OCI-LY7 (cell line): ENCODE results near the gene TM9SF2. TPM values are rescaled to one million over a fixed set of nuclear protein-coding genes. Genes with fewer than 3 reads are reported as not detected.

Experiments
- BruUV-seq: library from RNA; stranded (reverse); fragments of 400-500 nt; replicated peaks from 2 replicates; lab custom pipeline; 2021; lab: Mats Ljungman, UMichigan
- CTCF ChIA-PET: fragments of 300-600 bp; sonication (Branson Sonifier 250); formaldehyde crosslinking; loops from one replicate; lab custom pipeline; 2022; ENCODE audit warnings: antibody characterized with exemption; ENCODE audit not compliant: unreplicated experiment; lab: Charles Lee
- POLR2A ChIA-PET: fragments of 300-600 bp; sonication (Branson Sonifier 250); formaldehyde crosslinking; loops from one replicate; lab custom pipeline; 2022; ENCODE audit warnings: antibody characterized with exemption; lab: Charles Lee
- DNase-seq: peaks from one replicate; pipeline ENCODE4 v3.0.0-alpha.2; 2015; ENCODE audit warnings: low spot score
- H2AFZ ChIP-seq: fragments of 200-600 bp; sonication (generic), shearing (Covaris generic); 2 replicates; pipeline ENCODE4 v1.6.1; 2014; ENCODE audit warnings: mild to moderate bottlenecking, antibody characterized with exemption, low read length, moderate library complexity
- H3K27ac ChIP-seq: fragments of 200-600 bp; sonication (generic); 2 replicates; pipeline ENCODE4 v1.5.1; 2014; ENCODE audit warnings: mixed run types, low read depth, mild to moderate bottlenecking, moderate library complexity, low read length, inconsistent platforms; ENCODE audit not compliant: poor library complexity, severe bottlenecking
- H3K36me3 ChIP-seq: fragments of 200-600 bp; sonication (generic); 2 replicates; pipeline ENCODE4 v1.6.1; 2014; ENCODE audit warnings: mild to moderate bottlenecking, antibody characterized with exemption, low read length, moderate library complexity, mixed read lengths; ENCODE audit not compliant: insufficient read depth
- H3K4me1 ChIP-seq: fragments of 200-600 bp; sonication (generic); 2 replicates; pipeline ENCODE4 v1.5.1; 2014; ENCODE audit warnings: mild to moderate bottlenecking, low read length; ENCODE audit not compliant: insufficient read depth, poor library complexity, severe bottlenecking
- H3K4me2 ChIP-seq: fragments of 200-600 bp; sonication (generic); 2 replicates; pipeline ENCODE4 v1.6.1; 2014; ENCODE audit warnings: mild to moderate bottlenecking, low read length
- H3K4me3 ChIP-seq: fragments of 200-600 bp; sonication (generic); 2 replicates; pipeline ENCODE4 v1.5.1; 2014; ENCODE audit warnings: mild to moderate bottlenecking, low read depth, low read length; ENCODE audit not compliant: poor library complexity, severe bottlenecking
- H3K79me2 ChIP-seq: fragments of 200-600 bp; sonication (generic); 2 replicates; pipeline ENCODE4 v1.6.1; 2016; ENCODE audit warnings: low read depth, mild to moderate bottlenecking, low read length, moderate library complexity, mixed read lengths; ENCODE audit not compliant: insufficient read depth
- H3K9me2 ChIP-seq: fragments of 200-600 bp; sonication (generic); 2 replicates; pipeline ENCODE4 v1.6.1; 2016; ENCODE audit warnings: mild to moderate bottlenecking, low read length, mixed read lengths; ENCODE audit not compliant: insufficient read depth
- H3K9me3 ChIP-seq: fragments of 200-600 bp; sonication (generic); 2 replicates; pipeline ENCODE4 v1.6.1; 2014; ENCODE audit warnings: mild to moderate bottlenecking, mixed run types, low read length, mixed read lengths
- H4K20me1 ChIP-seq: fragments of 200-600 bp; sonication (generic); 2 replicates; pipeline ENCODE4 v1.6.1; 2014; ENCODE audit warnings: mild to moderate bottlenecking, antibody characterized with exemption, low read length, moderate library complexity, mixed read lengths; ENCODE audit not compliant: insufficient read depth
- EZH2phosphoT487 ChIP-seq: fragments of 200-600 bp; sonication (generic); IDR thresholded peaks from 2 replicates; pipeline ENCODE4 v1.6.1; 2018; ENCODE audit warnings: low read depth, borderline replicate concordance, mild to moderate bottlenecking, mixed run types, antibody characterized with exemption, low read length, moderate library complexity, mixed read lengths
- intact Hi-C: fragments of 100-400 bp; cut with micrococcal nuclease; formaldehyde crosslinking; loops from one replicate; pipeline ENCODE4 v1.10.0; 2022; ENCODE audit not compliant: unreplicated experiment
- total RNA-seq, 2 experiments: library from RNA; depleted of rRNA in 1 of 2; stranded (reverse); fragments of >200 nt in 1 of 2; shearing (Covaris generic) in 1 of 2; gene quantifications; 2 replicates each; pipeline ENCODE4 v1.2.3, GENCODE V29; 2014 to 2022
- TF ChIP-seq, protein P1 (sequence below): fragments of 200-600 bp; sonication (generic); conservative IDR thresholded peaks from 2 replicates; pipeline ENCODE4 v1.5.1; 2014; ENCODE audit warnings: mild to moderate bottlenecking, antibody characterized with exemption, low read length, moderate library complexity, mixed read lengths

TM9SF2 gene
- total RNA-seq, 2 experiments from 2014 or later, result 17.8 to 27.3 TPM

DNA sequence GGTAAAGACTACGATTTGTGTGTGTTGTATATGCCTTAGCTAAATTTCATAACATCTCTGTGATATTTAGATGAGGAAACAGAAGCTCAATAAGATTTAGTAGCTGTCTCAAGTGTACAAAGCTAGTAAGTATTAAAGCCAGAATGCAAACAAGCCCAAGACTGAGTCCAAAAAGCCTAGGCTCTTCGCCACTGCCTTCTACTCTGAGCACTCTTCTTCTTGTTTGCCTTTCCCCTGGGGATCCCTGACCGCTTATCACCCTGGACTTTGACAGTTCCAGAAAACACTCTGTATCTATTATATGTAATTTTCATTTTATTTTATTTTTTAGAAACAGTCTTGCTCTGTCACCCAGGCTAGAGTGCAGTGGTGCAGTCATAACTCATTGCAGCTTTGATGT is 5.8 kb downstream of the TM9SF2 start:
- Histone ChIP-seq H3K9me3 (peaks cover 25% of the 10 kb centered on the region), H2AFZ (no peak overlapping the region), H3K4me1 (peaks cover 45% of the 10 kb centered on the region), H3K79me2 (peaks cover 91% of the 10 kb centered on the region), H3K9me2 (no peaks in the 10 kb centered on the region), H3K36me3 (peaks cover 44% of the 10 kb centered on the region), H3K27ac (peak overlapping the region; percentile 13), H4K20me1 (peaks cover 10% of the 10 kb centered on the region), H3K4me3 (peak overlapping the region; percentile 4), H3K4me2 (peak overlapping the region; percentile 98)
- DNase-seq, result no peak
- TF ChIP-seq EZH2phosphoT487, result no peak
- TF ChIP-seq, protein P1, sequence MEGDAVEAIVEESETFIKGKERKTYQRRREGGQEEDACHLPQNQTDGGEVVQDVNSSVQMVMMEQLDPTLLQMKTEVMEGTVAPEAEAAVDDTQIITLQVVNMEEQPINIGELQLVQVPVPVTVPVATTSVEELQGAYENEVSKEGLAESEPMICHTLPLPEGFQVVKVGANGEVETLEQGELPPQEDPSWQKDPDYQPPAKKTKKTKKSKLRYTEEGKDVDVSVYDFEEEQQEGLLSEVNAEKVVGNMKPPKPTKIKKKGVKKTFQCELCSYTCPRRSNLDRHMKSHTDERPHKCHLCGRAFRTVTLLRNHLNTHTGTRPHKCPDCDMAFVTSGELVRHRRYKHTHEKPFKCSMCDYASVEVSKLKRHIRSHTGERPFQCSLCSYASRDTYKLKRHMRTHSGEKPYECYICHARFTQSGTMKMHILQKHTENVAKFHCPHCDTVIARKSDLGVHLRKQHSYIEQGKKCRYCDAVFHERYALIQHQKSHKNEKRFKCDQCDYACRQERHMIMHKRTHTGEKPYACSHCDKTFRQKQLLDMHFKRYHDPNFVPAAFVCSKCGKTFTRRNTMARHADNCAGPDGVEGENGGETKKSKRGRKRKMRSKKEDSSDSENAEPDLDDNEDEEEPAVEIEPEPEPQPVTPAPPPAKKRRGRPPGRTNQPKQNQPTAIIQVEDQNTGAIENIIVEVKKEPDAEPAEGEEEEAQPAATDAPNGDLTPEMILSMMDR, result no peak
- intact Hi-C loops, result loop anchor here (5.0 to 10.0 kb wide), 3 partner anchors 65 to 312 kb away; partner anchors contain the start of gene GPR18
- POLR2A ChIA-PET, result interaction anchor here (0.5 to 2.3 kb wide), 4 partner anchors 10 to 1262 kb away, joined by 3 to 10 read pairs (median 3); no protein-coding TSS in a partner anchor
- no TSS peak for BruUV-seq
- CTCF ChIA-PET, result no interaction called here

DNA sequence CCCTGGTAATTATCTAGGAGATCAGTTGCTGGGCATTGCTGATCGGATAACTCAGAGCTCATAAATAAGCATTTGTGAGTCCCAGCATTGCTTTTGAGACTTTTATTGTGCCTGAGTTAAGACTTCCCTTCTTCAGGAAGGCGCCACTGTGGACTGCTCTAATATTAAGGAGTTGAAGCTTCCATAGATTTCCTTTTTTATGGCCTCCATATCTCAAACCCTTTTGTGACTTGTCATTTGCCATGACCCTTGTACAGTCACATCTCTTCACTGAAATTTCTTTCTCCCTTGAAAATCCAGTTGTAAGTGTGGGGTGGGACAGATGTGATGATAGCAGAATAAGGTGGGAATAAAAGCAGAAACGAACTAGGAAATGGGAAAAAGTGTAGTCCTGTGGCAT is 6.3 kb downstream of the TM9SF2 start:
- intact Hi-C loops, result loop anchor here (5.0 to 10.0 kb wide), 3 partner anchors 65 to 313 kb away; partner anchors contain the start of gene GPR18
- Histone ChIP-seq H3K4me2 (no peak overlapping the region), H2AFZ (no peak overlapping the region), H4K20me1 (peaks cover 10% of the 10 kb centered on the region), H3K4me1 (peaks cover 45% of the 10 kb centered on the region), H3K4me3 (no peak overlapping the region), H3K36me3 (peaks cover 44% of the 10 kb centered on the region), H3K9me3 (peaks cover 25% of the 10 kb centered on the region), H3K79me2 (peaks cover 91% of the 10 kb centered on the region), H3K27ac (no peak overlapping the region), H3K9me2 (no peaks in the 10 kb centered on the region)
- no peak for TF ChIP-seq EZH2phosphoT487
- TF ChIP-seq, protein P1, result no peak
- ChIA-PET POLR2A (interaction anchor here (0.6 to 2.3 kb wide), 4 partner anchors 10 to 357 kb away, joined by 3 to 10 read pairs (median 4); no protein-coding TSS in a partner anchor), CTCF (no interaction called here)
- no peak for DNase-seq
- no TSS peak for BruUV-seq

DNA sequence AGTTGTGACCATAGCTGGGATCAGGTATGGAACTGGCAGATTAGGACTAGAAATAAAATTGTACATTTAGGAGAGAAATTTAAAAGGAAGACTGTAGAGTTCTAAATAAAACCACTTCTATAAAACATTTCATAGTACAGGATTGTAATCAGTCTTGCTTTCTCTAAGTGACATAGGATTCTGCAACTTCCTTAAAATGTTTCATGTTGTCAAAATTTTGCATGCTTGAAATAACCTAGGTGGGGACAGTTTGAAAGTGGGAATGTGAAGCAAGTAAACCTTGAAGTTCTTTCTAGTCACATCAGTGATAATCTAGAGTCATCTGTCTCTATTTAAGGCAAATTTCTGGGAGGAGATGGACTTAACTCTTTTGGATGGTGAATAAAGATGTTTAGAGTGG is 6.7 kb downstream of the TM9SF2 start:
- CTCF ChIA-PET, result no interaction called here
- Histone ChIP-seq H3K79me2 (peaks cover 90% of the 10 kb centered on the region), H3K36me3 (peaks cover 44% of the 10 kb centered on the region), H3K4me3 (no peak overlapping the region), H3K4me2 (no peak overlapping the region), H2AFZ (no peak overlapping the region), H3K9me2 (no peaks in the 10 kb centered on the region), H3K27ac (no peak overlapping the region), H3K9me3 (peaks cover 25% of the 10 kb centered on the region), H4K20me1 (peaks cover 10% of the 10 kb centered on the region), H3K4me1 (peaks cover 40% of the 10 kb centered on the region)
- no peak for TF ChIP-seq EZH2phosphoT487
- TF ChIP-seq, protein P1, result no peak
- POLR2A ChIA-PET, result interaction anchor here (0.6 to 2.3 kb wide), 4 partner anchors 10 to 357 kb away, joined by 3 to 10 read pairs (median 4); no protein-coding TSS in a partner anchor
- intact Hi-C loops, result loop anchor here (5.0 to 10.0 kb wide), 3 partner anchors 66 to 313 kb away; partner anchors contain the start of gene GPR18
- BruUV-seq, result no TSS peak
- no peak for DNase-seq
